HTR-8/SVneo (cell line): ENCODE data around the gene GP2.

Experiments used
- DNase-seq: peaks from one replicate; pipeline ENCODE4 v3.0.0; 2011; ENCODE audit warnings: low spot score, mixed read lengths; ENCODE audit not compliant: insufficient read length
- FAIRE-seq: peaks from 2 replicates; lab custom pipeline; 2011; peaks lifted over from hg19 to GRCh38; lab: Jason Lieb, UNC

The GP2 gene

GRCh38 chr16:20308266-20308665 lies 19.0 kb downstream of the GP2 start:
- no peak for FAIRE-seq
- DNase-seq = no peak

DNA sequence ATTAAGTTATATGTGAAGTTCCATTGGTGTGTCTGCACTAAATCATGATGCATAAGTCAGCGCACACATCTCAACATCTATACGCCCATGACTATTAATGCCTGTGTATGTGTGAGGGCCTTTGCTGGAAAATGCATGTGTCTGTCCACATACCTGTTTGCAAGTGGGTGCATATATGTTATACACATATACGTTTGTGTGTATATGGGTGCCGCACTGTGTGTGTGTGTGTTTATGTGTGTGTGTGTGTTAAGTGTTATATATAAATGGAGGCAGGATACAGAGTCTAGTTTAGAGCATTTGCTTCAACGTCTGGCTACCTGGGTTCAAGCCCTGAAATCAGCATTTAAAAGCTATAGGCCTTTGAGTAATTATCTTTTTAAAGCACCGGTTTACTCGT lies 19.5 kb downstream of the GP2 start:
- DNase-seq (no peak), FAIRE-seq (no peak)

GRCh38 chr16:20307240-20307671 lies 20.1 kb downstream of the GP2 start:
- no peak for FAIRE-seq
- DNase-seq = no peak

DNA sequence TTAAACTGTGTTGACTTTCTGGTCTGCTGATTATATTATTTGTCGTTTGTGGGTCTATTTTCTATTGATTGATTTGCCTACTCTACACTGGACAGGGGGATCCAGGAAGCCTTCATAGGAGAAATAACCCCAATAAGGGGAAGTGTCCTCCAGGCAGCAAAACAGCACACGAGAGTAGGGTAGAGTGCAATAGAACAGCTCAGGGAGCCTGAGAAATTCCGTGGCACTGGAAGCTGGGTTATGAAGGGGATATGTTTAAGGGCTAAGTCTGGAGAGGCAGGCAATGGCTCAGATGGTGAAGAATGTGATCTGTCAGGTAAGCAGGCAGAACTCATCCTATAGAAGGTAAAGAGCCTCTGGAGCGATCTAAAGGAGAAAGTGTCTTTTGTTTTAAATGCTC lies 20.9 kb downstream of the GP2 start:
- no peak for DNase-seq
- no peak for FAIRE-seq

- DNase-seq (no peak), FAIRE-seq (no peak)
These were observed 24.3 kb downstream of the GP2 start for GRCh38 chr16:20303012-20303411.

DNA sequence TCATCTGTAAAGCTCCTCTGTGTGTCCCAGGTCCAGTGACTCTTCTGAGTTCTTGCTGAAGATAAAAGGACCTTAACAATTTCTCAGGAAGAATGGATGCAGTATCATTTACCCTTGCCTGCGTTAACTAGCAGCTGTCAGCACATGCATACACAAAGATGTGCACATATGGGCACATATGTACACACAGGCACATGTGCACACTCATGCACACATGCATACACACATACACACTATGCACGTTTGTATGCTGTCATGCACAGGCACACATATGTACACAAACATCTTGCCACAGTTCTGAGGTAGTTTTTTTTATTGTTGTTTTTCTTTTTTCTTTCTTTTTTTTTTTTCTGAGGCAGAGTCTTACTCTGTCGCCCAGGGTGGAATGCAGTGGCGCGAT lies 24.9 kb downstream of the GP2 start:
- DNase-seq = no peak
- FAIRE-seq = no peak

GRCh38 chr16:20301840-20302239 lies 25.5 kb downstream of the GP2 start:
- no peak for DNase-seq
- no peak for FAIRE-seq

DNA sequence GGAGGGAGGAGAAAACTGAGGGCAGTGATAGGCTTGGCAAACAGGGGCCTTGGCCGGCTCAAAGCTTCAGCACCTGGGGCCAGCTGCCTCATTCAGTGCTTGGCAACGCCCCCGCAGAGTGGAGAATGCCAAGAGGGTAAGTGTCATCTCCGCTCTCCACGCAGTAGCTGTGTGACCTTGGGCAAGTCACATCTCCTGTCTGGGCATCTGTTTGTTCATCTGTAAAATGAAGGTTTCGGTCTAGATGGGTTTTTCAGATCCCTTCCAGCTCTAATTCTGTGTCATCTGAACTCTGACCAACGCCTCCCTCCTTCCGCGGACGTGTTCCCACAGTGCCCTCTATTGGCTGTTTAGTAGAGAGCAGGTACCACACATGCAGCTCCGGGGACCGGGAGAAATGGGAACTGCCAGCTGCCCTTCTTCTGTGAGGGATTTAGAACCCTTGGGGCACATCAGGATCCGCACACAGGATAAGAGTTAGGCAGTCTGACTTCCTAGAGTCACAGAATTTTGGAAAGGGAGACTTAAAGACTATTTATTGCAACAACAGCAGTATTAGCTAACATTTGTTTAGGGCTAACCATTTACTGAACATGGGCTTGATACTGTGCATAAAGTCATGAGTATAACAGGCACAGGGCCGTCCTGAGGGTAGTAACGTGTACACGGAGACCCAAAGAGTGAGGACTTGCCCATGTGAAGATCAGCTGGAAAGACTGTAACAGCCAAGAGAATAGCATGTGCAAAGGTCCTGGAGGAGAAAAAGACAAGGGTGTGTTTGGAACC lies 26.8 kb downstream of the GP2 start:
- no peak for FAIRE-seq
- peak; percentile 42 for DNase-seq

DNA sequence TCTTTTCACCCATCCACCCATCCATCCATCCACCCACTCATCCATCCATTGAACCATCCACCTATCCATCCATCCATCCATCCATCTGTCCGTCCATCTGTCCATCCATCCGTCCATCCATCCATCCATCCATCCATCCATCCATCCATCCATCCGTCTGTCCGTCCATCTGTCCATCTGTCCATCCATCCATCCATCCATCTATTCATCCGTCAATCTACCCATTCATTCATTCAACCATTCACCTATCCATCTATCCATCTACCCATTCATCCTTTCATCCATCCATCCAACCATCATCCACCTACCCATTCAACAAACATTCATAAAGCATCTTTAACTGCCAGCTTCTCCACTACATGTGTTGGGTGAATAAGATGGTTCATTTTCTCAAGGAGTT lies 28.9 kb downstream of the GP2 start:
- no peak for FAIRE-seq
- DNase-seq = no peak

DNA sequence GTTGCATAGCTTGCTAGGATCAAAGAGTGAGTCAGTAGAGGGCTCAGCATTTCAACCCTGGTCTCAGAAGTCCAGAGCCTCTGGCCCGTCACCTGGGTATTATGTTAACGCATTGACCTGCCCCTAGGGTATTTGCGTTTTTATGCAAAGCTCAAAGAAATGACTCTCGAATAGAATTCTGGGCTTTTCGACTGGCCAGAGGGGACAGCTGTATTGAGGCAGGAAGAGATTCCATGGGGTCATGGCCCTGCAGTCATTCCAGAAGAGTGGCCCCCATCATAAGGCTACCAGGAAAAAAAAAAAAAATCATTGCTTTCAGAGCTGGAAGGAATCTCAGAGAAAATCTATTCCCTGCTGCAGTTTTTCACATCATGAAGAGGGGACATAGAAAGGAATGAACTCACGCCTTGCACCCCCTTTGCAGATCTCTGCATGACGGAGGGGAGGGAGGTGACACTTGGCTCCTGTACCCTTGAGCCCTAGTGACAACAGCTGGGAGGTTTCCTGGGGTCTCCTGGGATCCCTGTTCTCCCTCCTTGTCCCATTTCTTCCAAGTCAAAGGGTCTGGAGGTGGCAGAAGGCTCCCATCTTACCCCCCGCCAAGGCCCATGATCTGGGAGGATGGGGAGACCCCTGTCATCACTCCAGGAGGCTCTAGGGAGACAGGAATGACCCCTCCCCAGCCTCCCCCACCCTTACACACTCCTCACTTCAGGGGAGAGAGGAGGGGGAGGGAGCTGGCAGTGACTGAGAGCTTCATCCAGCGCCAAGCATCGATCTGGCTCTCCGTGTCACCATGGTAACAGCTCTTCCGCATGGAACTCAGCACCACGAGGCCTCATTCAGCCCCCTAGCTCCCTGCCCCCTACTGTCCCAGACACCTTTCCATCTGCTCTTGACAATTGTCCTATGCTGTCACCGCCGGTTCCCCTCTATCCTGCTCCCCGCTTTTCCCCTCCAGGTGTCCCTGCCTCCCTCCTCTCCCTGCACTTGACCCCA lies 35.8 kb downstream of the GP2 start:
- DNase-seq = no peak
- no peak for FAIRE-seq

DNA sequence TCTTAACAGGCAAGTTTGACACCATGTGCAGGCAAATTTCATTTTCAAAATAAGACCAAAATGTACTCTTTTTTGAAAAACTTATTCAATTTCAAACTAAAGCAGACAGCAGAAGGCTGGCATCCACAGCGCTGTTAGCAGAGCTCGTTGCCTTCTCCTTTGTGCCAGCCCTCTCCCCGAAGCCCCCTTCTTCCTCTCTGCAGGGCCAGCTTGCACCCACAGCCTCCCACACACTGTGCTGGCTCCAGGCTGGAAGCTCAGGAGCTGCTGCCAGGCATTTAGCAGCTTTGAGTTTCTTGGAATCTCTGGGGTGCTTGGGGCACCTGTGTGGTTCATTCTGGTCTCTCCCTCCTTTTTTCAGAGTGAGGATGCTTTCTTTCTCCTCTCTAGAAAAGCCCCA lies 37.7 kb downstream of the GP2 start:
- FAIRE-seq (no peak), DNase-seq (no peak)

GRCh38 chr16:20285993-20286499 lies 41.3 kb downstream of the GP2 start:
- FAIRE-seq = no peak
- DNase-seq = no peak

DNA sequence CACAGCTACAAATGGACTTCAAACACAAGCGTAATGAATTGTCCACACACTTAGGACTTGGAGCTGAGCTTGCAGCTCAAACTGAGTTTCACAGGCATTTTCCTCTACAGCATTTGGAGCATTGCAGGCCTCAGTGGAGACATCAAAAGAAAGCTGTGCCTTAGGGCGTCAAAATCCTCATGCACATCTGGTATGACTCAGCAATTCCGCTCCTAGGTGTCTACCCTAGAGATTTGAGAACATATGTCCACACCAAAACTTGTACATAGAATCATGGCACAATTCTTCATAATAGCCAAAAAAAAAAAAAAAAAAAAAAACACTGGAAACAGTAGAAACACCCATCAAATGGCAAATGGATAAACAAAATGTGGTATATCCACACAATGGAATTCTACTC lies 47.1 kb downstream of the GP2 start:
- no peak for DNase-seq
- FAIRE-seq = no peak

DNA sequence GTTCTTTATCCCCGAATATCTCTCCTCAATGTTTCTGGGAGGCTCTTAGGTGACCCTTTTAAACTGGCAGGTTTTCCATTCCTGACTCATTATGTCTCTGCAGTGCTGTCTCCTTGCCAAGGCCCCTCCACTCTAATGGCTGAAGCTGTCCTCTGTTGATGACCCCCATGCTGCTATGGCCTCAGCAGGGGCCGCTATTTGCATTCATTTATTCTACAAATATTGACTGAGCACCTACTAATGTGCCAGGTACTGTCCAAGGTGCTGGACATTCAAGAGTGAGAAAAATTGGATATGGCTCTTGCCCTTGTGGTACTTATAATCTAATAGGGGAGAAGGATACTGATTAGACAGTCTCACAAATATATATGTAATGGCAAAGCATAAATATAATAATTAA lies 55.4 kb downstream of the GP2 start:
- no peak for DNase-seq

DNA sequence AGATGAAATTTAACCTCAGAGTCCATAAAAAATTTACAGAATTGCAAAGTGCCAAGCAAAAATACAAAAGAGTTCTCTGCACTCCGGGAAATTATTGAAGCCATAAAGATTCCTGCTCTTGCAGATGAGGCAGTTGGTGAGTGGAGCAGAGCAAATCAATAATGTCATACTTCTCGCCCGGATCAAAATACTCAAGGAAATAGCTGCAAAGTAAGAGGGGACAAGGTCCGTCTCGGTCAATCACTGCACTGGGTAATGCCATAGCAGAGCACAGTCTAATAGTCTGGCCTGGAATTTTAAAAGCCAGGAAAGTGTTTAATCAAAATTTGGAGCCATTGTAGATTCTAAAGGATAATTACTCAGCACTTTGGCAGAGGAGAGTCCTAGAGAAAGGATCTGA lies 58.9 kb downstream of the GP2 start:
- no peak for DNase-seq
- FAIRE-seq = no peak

More for the DNA sequence above, 55.4 kb downstream of the GP2 start:
- no peak for FAIRE-seq

DNA sequence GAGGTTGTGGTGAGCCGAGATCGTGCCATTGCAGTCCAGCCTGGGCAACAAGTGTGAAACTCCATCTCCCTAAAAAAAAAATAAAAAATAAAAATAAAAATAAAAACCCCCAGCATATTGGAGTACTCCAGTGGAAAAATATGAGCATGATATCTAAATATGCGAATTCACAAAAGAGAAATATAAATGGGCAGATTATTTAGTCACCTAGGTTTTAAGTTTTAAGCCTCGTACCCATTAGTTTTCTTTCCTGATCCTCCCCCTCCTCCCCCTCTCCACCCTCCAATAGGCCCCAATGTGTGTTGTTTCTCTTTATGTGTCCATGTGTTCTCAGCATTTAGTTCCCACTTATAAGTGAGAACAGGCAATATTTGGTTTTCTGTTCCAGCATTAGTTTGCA lies 62.3 kb downstream of the GP2 start:
- DNase-seq (no peak), FAIRE-seq (no peak)

GRCh38 chr16:20263138-20263855 lies 64.0 kb downstream of the GP2 start:
- no peak for FAIRE-seq
- DNase-seq = no peak

DNA sequence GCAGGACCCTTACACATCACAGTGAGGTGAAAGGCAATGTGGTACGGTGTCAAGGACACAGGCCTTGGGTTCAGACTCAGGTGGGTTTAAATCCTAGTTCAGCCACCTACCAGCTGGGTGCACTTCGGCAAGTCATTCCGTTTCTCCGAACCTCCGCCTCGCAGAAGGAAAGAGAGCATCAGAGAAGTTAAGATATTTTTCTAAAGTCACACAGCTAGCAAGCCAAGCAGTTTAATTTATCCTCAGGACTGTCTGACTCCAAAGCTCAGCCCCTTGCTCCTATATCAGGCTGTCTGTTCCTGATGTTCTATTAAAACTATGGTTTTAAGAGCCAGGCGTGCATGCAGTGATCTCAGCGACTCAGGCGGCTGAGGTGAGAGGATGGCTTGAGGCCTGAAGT lies 65.1 kb downstream of the GP2 start:
- DNase-seq = no peak

DNA sequence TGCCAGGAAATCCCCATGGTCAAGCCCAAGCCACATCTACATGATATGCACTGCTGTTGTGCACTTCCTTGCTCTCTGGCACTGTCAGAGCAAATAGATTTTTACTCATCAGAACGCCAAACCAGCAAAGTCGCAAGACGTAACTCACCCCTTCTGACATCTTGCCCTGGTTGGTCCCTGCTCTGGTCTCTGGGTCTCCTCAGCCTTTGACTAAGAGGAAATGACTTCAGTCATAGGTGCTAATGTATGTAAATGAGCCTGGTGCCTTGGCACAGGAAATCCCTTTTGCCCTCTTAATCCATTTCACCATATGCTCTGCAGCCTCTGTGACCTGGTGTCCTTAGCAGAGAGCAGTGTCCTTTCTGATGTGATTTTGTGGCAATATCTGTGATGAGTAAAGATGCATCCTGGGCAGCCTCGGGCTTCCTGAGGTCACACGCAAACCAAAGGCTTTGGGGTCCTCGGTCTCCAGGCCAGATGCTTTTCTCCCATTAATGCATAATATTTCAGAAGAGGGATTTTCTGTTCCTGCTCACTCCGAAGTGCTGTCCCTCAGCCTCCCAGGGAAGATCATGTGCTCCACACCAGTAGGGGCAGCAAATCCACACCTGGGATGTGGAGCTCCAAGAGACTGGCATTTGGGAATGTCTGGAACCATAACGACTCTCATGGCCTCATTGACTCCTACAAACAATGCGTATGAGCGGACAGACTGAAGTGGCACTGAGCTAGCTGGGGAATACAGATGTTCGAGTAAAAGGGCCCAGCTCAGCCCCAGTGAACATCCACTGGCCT lies 66.9 kb downstream of the GP2 start:
- DNase-seq (no peak), FAIRE-seq (no peak)

More for the DNA sequence above, 65.1 kb downstream of the GP2 start:
- FAIRE-seq = no peak
